ENCODE data around the gene C10orf71. TPM values are rescaled to one million over a fixed set of nuclear protein-coding genes. Genes with fewer than 3 reads are reported as not detected.

C10orf71 gene
- total and polyA plus RNA-seq, 11 donors, result 6.6 to 228 (median 112) TPM

DNA sequence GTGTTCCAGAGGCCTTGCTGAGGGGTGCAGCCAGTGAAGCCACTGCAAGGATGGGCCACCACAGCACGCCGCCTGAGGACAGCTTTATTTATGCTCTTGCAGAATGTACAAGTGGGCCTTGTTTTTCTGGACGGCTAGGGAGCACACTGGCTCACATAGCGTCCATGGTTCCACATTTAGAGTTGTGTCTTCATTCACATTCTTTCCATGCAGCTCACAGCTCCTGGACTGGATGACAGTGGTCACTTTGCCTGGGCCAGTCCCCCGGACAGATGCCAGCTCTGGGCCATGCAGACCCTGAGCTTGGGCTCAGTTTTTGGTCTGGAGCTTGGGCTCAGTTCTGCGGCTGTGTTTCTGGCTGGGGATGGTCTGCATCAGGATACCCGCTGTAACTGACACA lies 2.6 kb upstream of the C10orf71 start:
- Histone ChIP-seq H3K4me3 (no peak overlapping the region), H3K27ac (peak overlapping the region; percentile 9 to 99 (median 94)), H3K4me1 (peaks cover 0 to 63% (median 43%) of the 10 kb centered on the region in 12 donors), H3K9me3 (no peaks in the 10 kb centered on the region), H3K36me3 (no peaks in the 10 kb centered on the region), H3K27me3 (no peaks in the 10 kb centered on the region)
- WGBS, 4 donors, result 64 to 88% (median 70%) methylated on average over 6 to 7 of the region's 7 CpGs
- ATAC-seq (peak; percentile 8 to 47 (median 21)), DNase-seq (peak in 2 of 5 donors; percentile 35 to 46)
- intact Hi-C loops (cut with DNase I), result loop anchor here in 2 of 10 donors (2.0 to 5.0 kb wide), 3 partner anchors 18 to 109 kb away; partner anchors contain the start of gene TMEM273 (in 2 of the 2)
- TF ChIP-seq, protein P1, sequence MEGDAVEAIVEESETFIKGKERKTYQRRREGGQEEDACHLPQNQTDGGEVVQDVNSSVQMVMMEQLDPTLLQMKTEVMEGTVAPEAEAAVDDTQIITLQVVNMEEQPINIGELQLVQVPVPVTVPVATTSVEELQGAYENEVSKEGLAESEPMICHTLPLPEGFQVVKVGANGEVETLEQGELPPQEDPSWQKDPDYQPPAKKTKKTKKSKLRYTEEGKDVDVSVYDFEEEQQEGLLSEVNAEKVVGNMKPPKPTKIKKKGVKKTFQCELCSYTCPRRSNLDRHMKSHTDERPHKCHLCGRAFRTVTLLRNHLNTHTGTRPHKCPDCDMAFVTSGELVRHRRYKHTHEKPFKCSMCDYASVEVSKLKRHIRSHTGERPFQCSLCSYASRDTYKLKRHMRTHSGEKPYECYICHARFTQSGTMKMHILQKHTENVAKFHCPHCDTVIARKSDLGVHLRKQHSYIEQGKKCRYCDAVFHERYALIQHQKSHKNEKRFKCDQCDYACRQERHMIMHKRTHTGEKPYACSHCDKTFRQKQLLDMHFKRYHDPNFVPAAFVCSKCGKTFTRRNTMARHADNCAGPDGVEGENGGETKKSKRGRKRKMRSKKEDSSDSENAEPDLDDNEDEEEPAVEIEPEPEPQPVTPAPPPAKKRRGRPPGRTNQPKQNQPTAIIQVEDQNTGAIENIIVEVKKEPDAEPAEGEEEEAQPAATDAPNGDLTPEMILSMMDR (IDR thresholded peaks at IDR 0.05), result no peak
- TF ChIP-seq POLR2A (IDR thresholded peaks at IDR 0.05), result peak in 1 of 2 donors; percentile 36

DNA sequence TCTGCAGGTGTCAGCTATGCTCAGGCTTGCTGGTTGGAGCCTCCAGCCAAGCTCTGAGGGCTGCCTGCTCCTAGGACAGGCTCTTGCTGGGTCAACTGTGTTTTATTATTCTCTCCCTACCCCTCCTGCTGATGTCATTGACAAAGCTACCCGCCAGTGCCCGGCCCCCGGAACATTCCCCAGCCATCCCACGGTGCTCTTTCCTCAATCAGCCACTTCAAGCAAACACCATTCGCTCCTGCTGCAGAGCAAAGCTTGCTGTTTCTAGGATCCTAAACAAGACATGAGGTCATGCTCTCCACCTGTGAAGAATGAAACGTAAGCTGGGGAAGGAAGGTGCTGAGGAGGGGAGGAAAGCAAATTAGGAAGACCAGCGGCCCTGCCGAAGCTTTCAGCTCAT lies 2.1 kb upstream of the C10orf71 start:
- no peak for DNase-seq
- H3K36me3 ChIP-seq, result no peaks in the 10 kb centered on the region
- peaks cover 0 to 65% (median 47%) of the 10 kb centered on the region in 12 donors for H3K4me1 ChIP-seq
- peak overlapping the region; percentile 9 to 99 (median 94) for H3K27ac ChIP-seq
- no peaks in the 10 kb centered on the region for H3K27me3 ChIP-seq
- TF ChIP-seq POLR2A (IDR thresholded peaks at IDR 0.05), result no peak
- TF ChIP-seq, protein P1 (IDR thresholded peaks at IDR 0.05), result no peak
- no peaks in the 10 kb centered on the region for H3K9me3 ChIP-seq
- ATAC-seq, result peak in 1 of 4 donors; percentile 4
- intact Hi-C loops (cut with DNase I), result loop anchor here in 2 of 10 donors (2.0 to 5.0 kb wide), 3 partner anchors 18 to 110 kb away; partner anchors contain the start of gene TMEM273 (in 2 of the 2)
- H3K4me3 ChIP-seq, result peak overlapping the region in 6 of 12 donors; percentile 60 to 71 (median 62)
- 46 to 66% (median 61%) methylated on average over 8 of the region's 8 CpGs for WGBS, 4 donors

DNA sequence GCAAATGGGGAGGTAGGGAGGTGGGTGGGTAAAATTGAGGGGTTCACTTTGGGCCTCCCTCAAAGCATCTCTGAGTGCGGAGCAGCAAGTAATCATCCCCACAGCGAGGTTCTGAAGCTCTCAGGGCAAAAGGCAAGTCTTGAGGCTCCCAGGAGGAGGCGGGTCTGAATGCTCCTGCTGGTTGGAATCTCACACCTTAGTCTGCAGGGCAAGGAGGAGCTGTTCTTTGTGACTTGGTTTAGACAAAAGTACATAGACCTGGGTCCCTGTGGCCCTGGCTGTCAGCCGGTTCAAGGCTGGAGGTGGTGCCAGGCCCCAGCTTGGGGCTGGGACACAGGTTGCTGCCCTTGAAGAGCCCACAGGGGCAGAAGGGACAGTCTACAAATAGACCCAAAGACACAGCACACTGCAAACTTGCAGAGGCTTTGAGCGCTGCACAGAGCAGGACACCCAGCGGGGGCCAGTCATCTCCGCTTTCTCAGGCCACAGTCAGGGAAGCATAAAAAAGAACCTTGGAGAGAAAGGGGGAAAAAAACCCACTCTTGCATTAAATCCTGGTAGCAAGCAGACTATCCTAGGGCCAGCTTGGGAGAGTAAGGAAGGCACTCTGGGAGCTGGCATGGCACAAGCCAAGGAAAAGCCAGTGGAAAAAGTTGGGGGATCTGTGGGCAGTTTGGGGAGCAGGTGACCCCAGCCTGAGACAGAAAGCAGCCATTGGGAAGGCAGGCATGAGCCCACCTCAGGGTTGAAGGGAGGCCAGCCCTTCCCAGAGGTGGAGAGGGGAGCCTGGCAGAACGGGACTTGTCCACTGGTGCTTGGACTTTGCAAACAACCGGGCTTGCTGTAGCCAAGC lies 926 bp upstream of the C10orf71 start:
- H3K36me3 ChIP-seq, result no peaks in the 10 kb centered on the region
- peak overlapping the region in 11 of 12 donors; percentile 41 to 71 (median 60) for H3K4me3 ChIP-seq
- no peaks in the 10 kb centered on the region for H3K27me3 ChIP-seq
- intact Hi-C loops (cut with DNase I), result loop anchor here in 4 of 10 donors (2.0 to 5.0 kb wide), 6 partner anchors 19 to 111 kb away; partner anchors contain the start of gene TMEM273 (in 2 of the 4)
- TF ChIP-seq POLR2A (IDR thresholded peaks at IDR 0.05), result no peak
- TF ChIP-seq, protein P1 (IDR thresholded peaks at IDR 0.05), result no peak
- peak in 3 of 5 donors; percentile 38 to 81 (median 44) for DNase-seq
- peaks cover 0 to 77% (median 54%) of the 10 kb centered on the region in 12 donors for H3K4me1 ChIP-seq
- no peaks in the 10 kb centered on the region for H3K9me3 ChIP-seq
- 49 to 63% (median 55%) methylated on average over 8 to 9 of the region's 9 CpGs for WGBS, 4 donors
- H3K27ac ChIP-seq, result peak overlapping the region; percentile 80 to 99 (median 94)
- peak; percentile 48 to 64 (median 54) for ATAC-seq

DNA sequence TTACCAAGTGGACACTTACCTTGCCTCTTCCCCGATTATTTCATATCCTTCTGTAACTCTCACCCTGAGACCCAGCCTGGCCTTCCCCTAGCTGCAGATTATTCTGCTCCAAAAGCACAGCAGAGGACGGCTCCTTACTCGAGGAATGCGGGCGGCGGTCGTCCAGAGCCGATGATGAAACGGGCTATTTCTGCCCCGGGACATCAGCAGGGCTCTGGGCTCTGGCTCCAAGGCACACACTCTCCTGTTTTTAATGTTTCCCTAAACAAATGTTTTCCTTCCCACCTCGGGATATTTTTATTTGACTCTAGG lies 343 bp upstream of the C10orf71 start:
- H3K27ac ChIP-seq, result peak overlapping the region; percentile 80 to 99 (median 94)
- peak in 4 of 5 donors; percentile 76 to 84 (median 80) for DNase-seq
- no peaks in the 10 kb centered on the region for H3K36me3 ChIP-seq
- peak overlapping the region; percentile 34 to 71 (median 58) for H3K4me3 ChIP-seq
- intact Hi-C loops (cut with DNase I), result loop anchor here in 4 of 10 donors (2.0 to 5.0 kb wide), 6 partner anchors 20 to 112 kb away; partner anchors contain the start of gene TMEM273 (in 2 of the 4)
- ATAC-seq, result peak; percentile 63 to 81 (median 78)
- no peaks in the 10 kb centered on the region for H3K27me3 ChIP-seq
- WGBS, 4 donors, result 26 to 32% (median 30%) methylated on average over 11 of the region's 11 CpGs
- H3K4me1 ChIP-seq, result peaks cover 0 to 83% (median 57%) of the 10 kb centered on the region in 12 donors
- TF ChIP-seq, protein P1 (IDR thresholded peaks at IDR 0.05), result peak in 1 of 12 donors; percentile 5
- no peak for TF ChIP-seq POLR2A (IDR thresholded peaks at IDR 0.05)
- H3K9me3 ChIP-seq, result no peaks in the 10 kb centered on the region

All from heart left ventricle (tissue), 16 donors.